K562 (cell line): ENCODE results near the gene CHMP2A. TPM values are rescaled to one million over a fixed set of nuclear protein-coding genes. Genes with fewer than 3 reads are reported as not detected.
A peak's percentile ranks its signal among the peaks of the same experiment; 100 is the strongest.

Experiments
- CBX8 ChIP-seq: fragments of 200-600 bp; sonication (generic); IDR thresholded peaks from 2 replicates; pipeline ENCODE4 v1.6.1; 2012; ENCODE audit warnings: borderline replicate concordance, mixed run types, low read depth, mild to moderate bottlenecking, moderate library complexity, mixed read lengths, low read length, control low read depth, inconsistent platforms; ENCODE audit not compliant: poor library complexity, severe bottlenecking; ENCODE audit errors: extremely low read depth
- COPS2 ChIP-seq: fragments of 450-650 bp; conservative IDR thresholded peaks from 2 replicates; pipeline ENCODE4 v1.6.1; 2016; ENCODE audit warnings: mild to moderate bottlenecking, moderate library complexity
- FOXK1 ChIP-seq: sonication (generic); formaldehyde crosslinking; IDR thresholded peaks from 2 replicates; pipeline ENCODE4 v1.8.0; 2022; ENCODE audit warnings: missing genetic modification reagents, mild to moderate bottlenecking, borderline replicate concordance
- HIVEP1 ChIP-seq: fragments of 250-450 bp; sonication (Bioruptor Pico); IDR thresholded peaks from 2 replicates; pipeline ENCODE4 v1.4.0; 2020; ENCODE audit warnings: mild to moderate bottlenecking
- POLR3G ChIP-seq: IDR thresholded peaks from 2 replicates; pipeline ENCODE4 v1.6.1; 2011; ENCODE audit not compliant: insufficient read length, insufficient replicate concordance; ENCODE audit errors: extremely low read depth
- PTRF ChIP-seq: fragments of 450-650 bp; IDR thresholded peaks from 2 replicates; pipeline ENCODE4 v1.6.1; 2016; ENCODE audit warnings: mild to moderate bottlenecking, missing genetic modification characterization, missing compliant biosample characterization
- ZBTB8A ChIP-seq: fragments of 450-650 bp; IDR thresholded peaks from 2 replicates; pipeline ENCODE4 v1.6.1; 2018; ENCODE audit warnings: mild to moderate bottlenecking, moderate library complexity; ENCODE audit not compliant: partially characterized antibody
- ZEB2 ChIP-seq: fragments of 450-650 bp; IDR thresholded peaks from 2 replicates; pipeline ENCODE4 v1.6.1; 2016
- ZNF124 ChIP-seq: sonication (generic); formaldehyde crosslinking; IDR thresholded peaks from 2 replicates; pipeline ENCODE4 v1.8.1; 2022; ENCODE audit warnings: missing genetic modification reagents
- ZNF253 ChIP-seq: fragments of 250-450 bp; sonication (Bioruptor Pico); conservative IDR thresholded peaks from 2 replicates; pipeline ENCODE4 v1.6.1; 2021; ENCODE audit warnings: mild to moderate bottlenecking
- polyA plus RNA-seq, 8 experiments: library from polyadenylated mRNA; depleted of rRNA in 4 of 8; stranded (reverse) in 5 of 8; unstranded in 3 of 8; fragments of >200 nt; fragmentation: Nextera tagmentation in 2 of 8; fragmentation: Illumina TruSeq in 1 of 8; extraction: Ambion mirVana in 2 of 8; extraction: Trizol in 1 of 8; gene quantifications; 2 replicates each; pipeline versions ENCODE4 v1.2.1 to v1.2.3, GENCODE V29; 2011 to 2014; ENCODE audit warnings: inconsistent platforms in 1 of 8, missing spikeins in 1 of 8
- total RNA-seq, 7 experiments: library from RNA; depleted of rRNA in 6 of 7; stranded (reverse); fragments of >200 nt in 6 of 7; fragmentation: Illumina TruSeq in 2 of 7; extraction: Trizol in 2 of 7; gene quantifications; 2 replicates each; pipeline versions ENCODE4 v1.2.1 to v1.2.3, GENCODE V29; 2011 to 2021; ENCODE audit warnings: low replicate concordance in 1 of 7
- TF ChIP-seq, protein P1 (sequence below): fragments of 450-650 bp; IDR thresholded peaks from 2 replicates; pipeline ENCODE4 v1.6.1; 2016; ENCODE audit warnings: low read depth
- TF ChIP-seq, protein P2 (sequence below): fragments of 450-650 bp; IDR thresholded peaks from 2 replicates; pipeline ENCODE4 v1.6.1; 2018; ENCODE audit not compliant: partially characterized antibody
- TF ChIP-seq, protein P3 (sequence below): fragments of 250-450 bp; sonication (Bioruptor Pico); IDR thresholded peaks from 2 replicates; pipeline ENCODE4 v1.4.0; 2020

The CHMP2A gene
- total and polyA plus RNA-seq, 9 of the 15 experiments (the other 6 are each of a cell fraction or from before 2014, with no cell fraction given) = 57.6 to 159 (median 87.2) TPM

- TF ChIP-seq, protein P1, sequence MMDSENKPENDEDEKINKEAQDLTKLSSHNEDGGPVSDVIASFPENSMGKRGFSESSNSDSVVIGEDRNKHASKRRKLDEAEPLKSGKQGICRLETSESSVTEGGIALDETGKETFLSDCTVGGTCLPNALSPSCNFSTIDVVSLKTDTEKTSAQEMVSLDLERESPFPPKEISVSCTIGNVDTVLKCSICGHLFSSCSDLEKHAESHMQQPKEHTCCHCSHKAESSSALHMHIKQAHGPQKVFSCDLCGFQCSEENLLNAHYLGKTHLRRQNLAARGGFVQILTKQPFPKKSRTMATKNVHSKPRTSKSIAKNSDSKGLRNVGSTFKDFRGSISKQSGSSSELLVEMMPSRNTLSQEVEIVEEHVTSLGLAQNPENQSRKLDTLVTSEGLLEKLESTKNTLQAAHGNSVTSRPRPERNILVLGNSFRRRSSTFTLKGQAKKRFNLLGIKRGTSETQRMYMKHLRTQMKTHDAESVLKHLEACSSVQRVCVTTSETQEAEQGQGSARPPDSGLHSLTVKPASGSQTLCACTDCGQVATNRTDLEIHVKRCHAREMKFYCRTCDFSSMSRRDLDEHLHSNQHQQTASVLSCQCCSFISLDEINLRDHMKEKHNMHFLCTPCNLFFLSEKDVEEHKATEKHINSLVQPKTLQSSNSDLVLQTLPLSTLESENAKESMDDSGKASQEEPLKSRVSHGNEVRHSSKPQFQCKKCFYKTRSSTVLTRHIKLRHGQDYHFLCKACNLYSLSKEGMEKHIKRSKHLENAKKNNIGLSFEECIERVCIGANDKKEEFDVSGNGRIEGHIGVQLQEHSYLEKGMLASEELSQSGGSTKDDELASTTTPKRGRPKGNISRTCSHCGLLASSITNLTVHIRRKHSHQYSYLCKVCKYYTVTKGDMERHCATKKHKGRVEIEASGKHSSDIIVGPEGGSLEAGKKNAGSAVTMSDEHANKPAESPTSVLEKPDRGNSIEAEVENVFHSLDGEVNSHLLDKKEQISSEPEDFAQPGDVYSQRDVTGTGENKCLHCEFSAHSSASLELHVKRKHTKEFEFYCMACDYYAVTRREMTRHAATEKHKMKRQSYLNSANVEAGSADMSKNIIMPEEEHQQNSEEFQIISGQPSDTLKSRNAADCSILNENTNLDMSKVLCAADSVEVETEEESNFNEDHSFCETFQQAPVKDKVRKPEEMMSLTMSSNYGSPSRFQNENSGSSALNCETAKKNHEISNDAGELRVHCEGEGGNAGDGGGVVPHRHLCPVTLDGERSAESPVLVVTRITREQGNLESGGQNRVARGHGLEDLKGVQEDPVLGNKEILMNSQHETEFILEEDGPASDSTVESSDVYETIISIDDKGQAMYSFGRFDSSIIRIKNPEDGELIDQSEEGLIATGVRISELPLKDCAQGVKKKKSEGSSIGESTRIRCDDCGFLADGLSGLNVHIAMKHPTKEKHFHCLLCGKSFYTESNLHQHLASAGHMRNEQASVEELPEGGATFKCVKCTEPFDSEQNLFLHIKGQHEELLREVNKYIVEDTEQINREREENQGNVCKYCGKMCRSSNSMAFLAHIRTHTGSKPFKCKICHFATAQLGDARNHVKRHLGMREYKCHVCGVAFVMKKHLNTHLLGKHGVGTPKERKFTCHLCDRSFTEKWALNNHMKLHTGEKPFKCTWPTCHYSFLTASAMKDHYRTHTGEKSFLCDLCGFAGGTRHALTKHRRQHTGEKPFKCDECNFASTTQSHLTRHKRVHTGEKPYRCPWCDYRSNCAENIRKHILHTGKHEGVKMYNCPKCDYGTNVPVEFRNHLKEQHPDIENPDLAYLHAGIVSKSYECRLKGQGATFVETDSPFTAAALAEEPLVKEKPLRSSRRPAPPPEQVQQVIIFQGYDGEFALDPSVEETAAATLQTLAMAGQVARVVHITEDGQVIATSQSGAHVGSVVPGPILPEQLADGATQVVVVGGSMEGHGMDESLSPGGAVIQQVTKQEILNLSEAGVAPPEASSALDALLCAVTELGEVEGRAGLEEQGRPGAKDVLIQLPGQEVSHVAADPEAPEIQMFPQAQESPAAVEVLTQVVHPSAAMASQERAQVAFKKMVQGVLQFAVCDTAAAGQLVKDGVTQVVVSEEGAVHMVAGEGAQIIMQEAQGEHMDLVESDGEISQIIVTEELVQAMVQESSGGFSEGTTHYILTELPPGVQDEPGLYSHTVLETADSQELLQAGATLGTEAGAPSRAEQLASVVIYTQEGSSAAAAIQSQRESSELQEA = peak; percentile 24; the same call in 1 of the 2 replicates
- TF ChIP-seq ZNF253 (no peak), ZEB2 (peak; percentile 99), PTRF (no peak), COPS2 (no peak), CBX8 (no peak), HIVEP1 (CRISPR knock-in tag) (no peak), FOXK1 (CRISPR knock-in tag) (peak; percentile 94), ZBTB8A (no peak), POLR3G (no peak), ZNF124 (CRISPR knock-in tag) (no peak)
- TF ChIP-seq, protein P2, sequence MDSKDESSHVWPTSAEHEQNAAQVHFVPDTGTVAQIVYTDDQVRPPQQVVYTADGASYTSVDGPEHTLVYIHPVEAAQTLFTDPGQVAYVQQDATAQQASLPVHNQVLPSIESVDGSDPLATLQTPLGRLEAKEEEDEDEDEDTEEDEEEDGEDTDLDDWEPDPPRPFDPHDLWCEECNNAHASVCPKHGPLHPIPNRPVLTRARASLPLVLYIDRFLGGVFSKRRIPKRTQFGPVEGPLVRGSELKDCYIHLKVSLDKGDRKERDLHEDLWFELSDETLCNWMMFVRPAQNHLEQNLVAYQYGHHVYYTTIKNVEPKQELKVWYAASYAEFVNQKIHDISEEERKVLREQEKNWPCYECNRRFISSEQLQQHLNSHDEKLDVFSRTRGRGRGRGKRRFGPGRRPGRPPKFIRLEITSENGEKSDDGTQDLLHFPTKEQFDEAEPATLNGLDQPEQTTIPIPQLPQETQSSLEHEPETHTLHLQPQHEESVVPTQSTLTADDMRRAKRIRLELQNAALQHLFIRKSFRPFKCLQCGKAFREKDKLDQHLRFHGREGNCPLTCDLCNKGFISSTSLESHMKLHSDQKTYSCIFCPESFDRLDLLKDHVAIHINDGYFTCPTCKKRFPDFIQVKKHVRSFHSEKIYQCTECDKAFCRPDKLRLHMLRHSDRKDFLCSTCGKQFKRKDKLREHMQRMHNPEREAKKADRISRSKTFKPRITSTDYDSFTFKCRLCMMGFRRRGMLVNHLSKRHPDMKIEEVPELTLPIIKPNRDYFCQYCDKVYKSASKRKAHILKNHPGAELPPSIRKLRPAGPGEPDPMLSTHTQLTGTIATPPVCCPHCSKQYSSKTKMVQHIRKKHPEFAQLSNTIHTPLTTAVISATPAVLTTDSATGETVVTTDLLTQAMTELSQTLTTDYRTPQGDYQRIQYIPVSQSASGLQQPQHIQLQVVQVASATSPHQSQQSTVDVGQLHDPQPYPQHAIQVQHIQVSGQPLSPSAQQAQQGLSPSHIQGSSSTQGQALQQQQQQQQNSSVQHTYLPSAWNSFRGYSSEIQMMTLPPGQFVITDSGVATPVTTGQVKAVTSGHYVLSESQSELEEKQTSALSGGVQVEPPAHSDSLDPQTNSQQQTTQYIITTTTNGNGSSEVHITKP = peak; percentile 21
- TF ChIP-seq, protein P3, sequence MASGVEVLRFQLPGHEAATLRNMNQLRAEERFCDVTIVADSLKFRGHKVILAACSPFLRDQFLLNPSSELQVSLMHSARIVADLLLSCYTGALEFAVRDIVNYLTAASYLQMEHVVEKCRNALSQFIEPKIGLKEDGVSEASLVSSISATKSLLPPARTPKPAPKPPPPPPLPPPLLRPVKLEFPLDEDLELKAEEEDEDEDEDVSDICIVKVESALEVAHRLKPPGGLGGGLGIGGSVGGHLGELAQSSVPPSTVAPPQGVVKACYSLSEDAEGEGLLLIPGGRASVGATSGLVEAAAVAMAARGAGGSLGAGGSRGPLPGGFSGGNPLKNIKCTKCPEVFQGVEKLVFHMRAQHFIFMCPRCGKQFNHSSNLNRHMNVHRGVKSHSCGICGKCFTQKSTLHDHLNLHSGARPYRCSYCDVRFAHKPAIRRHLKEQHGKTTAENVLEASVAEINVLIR (CRISPR knock-in tag) = peak; percentile 68
Measured at GRCh38 chr19:58519355-58520256, 35.3 kb downstream of the CHMP2A start, which contains the start of gene ZBTB45 (continued).
